SK-N-SH (cell line): ENCODE data around the gene CD59.

Experiments used
- CTCF ChIP-seq: fragments of 200-600 bp; sonication (generic); IDR thresholded peaks from 2 replicates; pipeline ENCODE4 v1.6.1; 2017; ENCODE audit warnings: antibody characterized with exemption, mild to moderate bottlenecking, moderate library complexity
- EP300 ChIP-seq, 2 experiments: IDR thresholded peaks; 2 replicates each; pipeline versions ENCODE4 v1.4.0 to v1.6.1; 2012; ENCODE audit warnings: borderline replicate concordance in 1 of 2, low read depth in 1 of 2, low read length in 1 of 2
- GABPA ChIP-seq: IDR thresholded peaks from 2 replicates; pipeline ENCODE4 v1.4.0; 2012; ENCODE audit warnings: low read depth, mild to moderate bottlenecking
- GATA2 ChIP-seq: sonication (generic); formaldehyde crosslinking; IDR thresholded peaks from 2 replicates; pipeline ENCODE4 v1.5.0; 2020; ENCODE audit warnings: mild to moderate bottlenecking, missing genetic modification reagents
- MXI1 ChIP-seq: IDR thresholded peaks from 2 replicates; pipeline ENCODE4 v1.6.1; 2012; ENCODE audit warnings: mild to moderate bottlenecking, low read depth, low read length, improper control_type of control experiment
- POLR2AphosphoS5 ChIP-seq: IDR thresholded peaks from 2 replicates; pipeline ENCODE4 v1.6.1; 2012; ENCODE audit warnings: low read depth, low read length
- RAD21 ChIP-seq: IDR thresholded peaks from 2 replicates; pipeline ENCODE4 v1.6.1; 2012; ENCODE audit warnings: mild to moderate bottlenecking, low read length
- REST ChIP-seq: IDR thresholded peaks from 2 replicates; pipeline ENCODE4 v1.6.1; 2012; ENCODE audit warnings: mild to moderate bottlenecking, low read depth, low read length, moderate library complexity
- SIN3A ChIP-seq: IDR thresholded peaks from 2 replicates; pipeline ENCODE4 v1.6.1; 2012; ENCODE audit warnings: low read depth, mild to moderate bottlenecking, low read length, moderate library complexity, borderline replicate concordance
- TAF1 ChIP-seq: IDR thresholded peaks from 2 replicates; pipeline ENCODE4 v1.6.1; 2012; ENCODE audit warnings: low read depth, mild to moderate bottlenecking, low read length, moderate library complexity, borderline replicate concordance
- USF1 ChIP-seq: IDR thresholded peaks from 2 replicates; pipeline ENCODE4 v1.4.0; 2012; ENCODE audit warnings: low read depth, borderline replicate concordance

- TF ChIP-seq CTCF (no peak), EP300 (IDR thresholded peaks at IDR 0.05; ENCODE audit: borderline replicate concordance in 1 of 2, low read depth in 1 of 2, low read length in 1 of 2) (no peak), TAF1 (no peak), GATA2 (CRISPR knock-in tag) (no peak), USF1 (no peak), MXI1 (no peak), REST (no peak), RAD21 (no peak), POLR2AphosphoS5 (no peak), SIN3A (no peak), GABPA (no peak)
Observed at GRCh38 chr11:33747979-33748378, 11.8 kb upstream of the CD59 start.
